Fibroblast of pulmonary artery (primary cell): ENCODE measurements around the gene DPP7.

Experiments
- DNase-seq: peaks from one replicate; pipeline ENCODE4 v3.0.0-alpha.2; 2010; ENCODE audit warnings: low read depth
- H3K4me3 ChIP-seq: replicated peaks from 2 replicates; pipeline ENCODE4 v1.5.1; 2011; ENCODE audit warnings: low read depth, mild to moderate bottlenecking, control low read depth, low read length, moderate library complexity
- CTCF ChIP-seq: IDR thresholded peaks from 2 replicates; pipeline ENCODE4 v1.5.1; 2011; ENCODE audit warnings: mild to moderate bottlenecking, control low read depth, low read length, inconsistent platforms; ENCODE audit errors: missing control alignments

Gene DPP7

GRCh38 chr9:137074657-137075274 is 39.8 kb downstream of the DPP7 start:
- H3K4me3 ChIP-seq: no peak overlapping the region
- no peak for TF ChIP-seq CTCF
- DNase-seq: no peak

GRCh38 chr9:137073992-137074399 is 40.5 kb downstream of the DPP7 start:
- DNase-seq: no peak
- H3K4me3 ChIP-seq: no peak overlapping the region
- no peak for TF ChIP-seq CTCF

GRCh38 chr9:137071282-137071681 is 43.3 kb downstream of the DPP7 start:
- no peak for DNase-seq
- TF ChIP-seq CTCF: no peak
- H3K4me3 ChIP-seq: no peak overlapping the region

GRCh38 chr9:137070906-137071275 is 43.6 kb downstream of the DPP7 start:
- TF ChIP-seq CTCF: no peak
- no peak for DNase-seq
- H3K4me3 ChIP-seq: peak overlapping the region; percentile 36

- no peak for TF ChIP-seq CTCF
- peak within 1 kb of the TSS; percentile 36 for H3K4me3 ChIP-seq
These were observed 44.2 kb downstream of the DPP7 start, which contains the start of gene SAPCD2 for GRCh38 chr9:137070201-137070905. Gene SAPCD2, minus strand, starts transcription at chr9:137070557. Its CDS starts 97 bp downstream, at chr9:137070460.

GRCh38 chr9:137069508-137070091 is 44.9 kb downstream of the DPP7 start:
- no peak overlapping the region for H3K4me3 ChIP-seq
- no peak for TF ChIP-seq CTCF
- DNase-seq: no peak

More at GRCh38 chr9:137070201-137070905, 44.2 kb downstream of the DPP7 start, which contains the start of gene SAPCD2:
- peak; percentile 81 for DNase-seq
